HepG2 (cell line): ENCODE data around the gene AFF2.

ENCODE experiments used
- ATF7 ChIP-seq, 2 experiments: fragments of 450-650 bp in 1 of 2; sonication (generic) in 1 of 2; formaldehyde crosslinking in 1 of 2; IDR thresholded peaks; 2 replicates each; pipeline versions ENCODE4 v1.4.0 to v1.6.1; 2016 to 2020; ENCODE audit warnings: antibody characterized with exemption in 1 of 2, mild to moderate bottlenecking in 1 of 2, missing genetic modification reagents in 1 of 2
- CEBPB ChIP-seq: IDR thresholded peaks from 2 replicates; pipeline ENCODE4 v1.6.1; 2011; ENCODE audit warnings: low read depth, low read length, improper control_type of control experiment, borderline replicate concordance
- JUND ChIP-seq: sonication (generic); formaldehyde crosslinking; IDR thresholded peaks from 2 replicates; pipeline ENCODE4 v1.8.0; 2022; ENCODE audit warnings: mild to moderate bottlenecking, missing genetic modification reagents
- ZFP36L2 ChIP-seq: sonication (generic); formaldehyde crosslinking; IDR thresholded peaks from 2 replicates; pipeline ENCODE4 v1.4.0; 2020; ENCODE audit warnings: missing genetic modification reagents

DNA sequence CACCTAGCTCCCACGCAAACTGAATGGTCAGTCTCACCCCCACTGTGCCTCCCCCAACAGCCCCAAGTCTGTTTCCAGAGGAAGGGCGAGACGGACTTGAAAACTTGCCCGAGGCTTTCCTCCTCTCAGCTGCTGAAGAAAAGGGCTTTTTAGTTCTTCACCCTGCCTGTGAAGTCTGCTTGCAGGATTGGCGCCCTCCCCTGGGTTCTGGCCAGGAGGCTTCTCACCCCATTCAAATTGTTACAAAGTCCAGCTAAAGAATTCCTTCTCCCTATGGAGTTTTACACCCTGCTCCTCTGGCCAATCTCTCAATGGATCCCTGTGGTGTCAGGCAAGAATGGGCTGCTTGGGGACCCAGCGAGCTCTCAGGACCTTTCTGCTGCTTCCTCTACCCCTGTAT is 241.0 kb downstream of the AFF2 start:
- TF ChIP-seq ATF7 (IDR thresholded peaks at IDR 0.05) (no peak), ATF7 (CRISPR knock-in tag; IDR thresholded peaks at IDR 0.05) (no peak), JUND (CRISPR knock-in tag) (no peak), CEBPB (no peak), ZFP36L2 (no peak)
